H1 (cell line): Measurements from ENCODE around the gene SAFB2. TPM values are rescaled to one million over a fixed set of nuclear protein-coding genes. Genes with fewer than 3 reads are reported as not detected.

ENCODE experiments used
- BRCA1 ChIP-seq: IDR thresholded peaks from 2 replicates; pipeline ENCODE4 v1.6.1; 2012; ENCODE audit warnings: low read depth, low read length, improper control_type of control experiment
- CHD2 ChIP-seq: IDR thresholded peaks from 2 replicates; pipeline ENCODE4 v1.6.1; 2012; ENCODE audit warnings: low read length, improper control_type of control experiment
- JUN ChIP-seq: IDR thresholded peaks from 2 replicates; pipeline ENCODE4 v1.6.1; 2011; ENCODE audit warnings: low read depth, mild to moderate bottlenecking, improper control_type of control experiment, low read length
- KDM5A ChIP-seq: fragments of 200-600 bp; IDR thresholded peaks from 2 replicates; pipeline ENCODE4 v1.7.1; 2012; ENCODE audit warnings: mild to moderate bottlenecking, low read length, inconsistent platforms, mixed read lengths
- MAFK ChIP-seq: IDR thresholded peaks from 2 replicates; pipeline ENCODE4 v1.6.1; 2012; ENCODE audit warnings: low read depth, mild to moderate bottlenecking, improper control_type of control experiment, low read length
- PHF8 ChIP-seq: fragments of 200-600 bp; sonication (generic); conservative IDR thresholded peaks from 2 replicates; pipeline ENCODE4 v1.7.1; 2012; ENCODE audit warnings: low read depth, mild to moderate bottlenecking, inconsistent platforms, low read length, moderate library complexity
- RNF2 ChIP-seq: fragments of 200-900, 300-1000 bp; sonication (generic); IDR thresholded peaks from 2 replicates; pipeline ENCODE4 v1.7.1; 2016; ENCODE audit warnings: borderline replicate concordance, low read depth, mild to moderate bottlenecking, antibody characterized with exemption, low read length; ENCODE audit not compliant: poor library complexity, severe bottlenecking; ENCODE audit errors: missing control alignments
- polyA plus RNA-seq, 7 experiments: library from polyadenylated mRNA; depleted of rRNA in 3 of 7; stranded (reverse) in 5 of 7; unstranded in 2 of 7; fragments of >200 nt in 5 of 7; fragments of 200-250 nt in 2 of 7; gene quantifications; 1 replicate in 5 of 7; 2 replicates in 1 of 7; 4 replicates in 1 of 7; pipeline versions ENCODE4 v1.2.1 to v1.2.3, GENCODE V29; 2011 to 2013; ENCODE audit warnings: missing spikeins in 2 of 7, mixed read lengths in 2 of 7
- total RNA-seq: library from RNA; stranded (reverse); fragmentation: NEBNext Ultra II Directional; extraction: Animal tissue kit (Norgen Biotek cat#: 25700); gene quantifications from 2 replicates; pipeline ENCODE4 v1.2.1, GENCODE V29; 2021
- TF ChIP-seq, protein P1 (sequence below): fragments of 300-600 bp; sonication (generic); IDR thresholded peaks from 2 replicates; pipeline ENCODE4 v1.7.1; 2012; ENCODE audit warnings: low read length, moderate library complexity, mild to moderate bottlenecking, inconsistent platforms; ENCODE audit not compliant: insufficient replicate concordance

SAFB2 gene
- total and polyA plus RNA-seq, 2 of the 8 experiments (the other 6 are each of a cell fraction or from before 2014, with no cell fraction given) = 14.8 to 63.8 TPM

- TF ChIP-seq, protein P1, sequence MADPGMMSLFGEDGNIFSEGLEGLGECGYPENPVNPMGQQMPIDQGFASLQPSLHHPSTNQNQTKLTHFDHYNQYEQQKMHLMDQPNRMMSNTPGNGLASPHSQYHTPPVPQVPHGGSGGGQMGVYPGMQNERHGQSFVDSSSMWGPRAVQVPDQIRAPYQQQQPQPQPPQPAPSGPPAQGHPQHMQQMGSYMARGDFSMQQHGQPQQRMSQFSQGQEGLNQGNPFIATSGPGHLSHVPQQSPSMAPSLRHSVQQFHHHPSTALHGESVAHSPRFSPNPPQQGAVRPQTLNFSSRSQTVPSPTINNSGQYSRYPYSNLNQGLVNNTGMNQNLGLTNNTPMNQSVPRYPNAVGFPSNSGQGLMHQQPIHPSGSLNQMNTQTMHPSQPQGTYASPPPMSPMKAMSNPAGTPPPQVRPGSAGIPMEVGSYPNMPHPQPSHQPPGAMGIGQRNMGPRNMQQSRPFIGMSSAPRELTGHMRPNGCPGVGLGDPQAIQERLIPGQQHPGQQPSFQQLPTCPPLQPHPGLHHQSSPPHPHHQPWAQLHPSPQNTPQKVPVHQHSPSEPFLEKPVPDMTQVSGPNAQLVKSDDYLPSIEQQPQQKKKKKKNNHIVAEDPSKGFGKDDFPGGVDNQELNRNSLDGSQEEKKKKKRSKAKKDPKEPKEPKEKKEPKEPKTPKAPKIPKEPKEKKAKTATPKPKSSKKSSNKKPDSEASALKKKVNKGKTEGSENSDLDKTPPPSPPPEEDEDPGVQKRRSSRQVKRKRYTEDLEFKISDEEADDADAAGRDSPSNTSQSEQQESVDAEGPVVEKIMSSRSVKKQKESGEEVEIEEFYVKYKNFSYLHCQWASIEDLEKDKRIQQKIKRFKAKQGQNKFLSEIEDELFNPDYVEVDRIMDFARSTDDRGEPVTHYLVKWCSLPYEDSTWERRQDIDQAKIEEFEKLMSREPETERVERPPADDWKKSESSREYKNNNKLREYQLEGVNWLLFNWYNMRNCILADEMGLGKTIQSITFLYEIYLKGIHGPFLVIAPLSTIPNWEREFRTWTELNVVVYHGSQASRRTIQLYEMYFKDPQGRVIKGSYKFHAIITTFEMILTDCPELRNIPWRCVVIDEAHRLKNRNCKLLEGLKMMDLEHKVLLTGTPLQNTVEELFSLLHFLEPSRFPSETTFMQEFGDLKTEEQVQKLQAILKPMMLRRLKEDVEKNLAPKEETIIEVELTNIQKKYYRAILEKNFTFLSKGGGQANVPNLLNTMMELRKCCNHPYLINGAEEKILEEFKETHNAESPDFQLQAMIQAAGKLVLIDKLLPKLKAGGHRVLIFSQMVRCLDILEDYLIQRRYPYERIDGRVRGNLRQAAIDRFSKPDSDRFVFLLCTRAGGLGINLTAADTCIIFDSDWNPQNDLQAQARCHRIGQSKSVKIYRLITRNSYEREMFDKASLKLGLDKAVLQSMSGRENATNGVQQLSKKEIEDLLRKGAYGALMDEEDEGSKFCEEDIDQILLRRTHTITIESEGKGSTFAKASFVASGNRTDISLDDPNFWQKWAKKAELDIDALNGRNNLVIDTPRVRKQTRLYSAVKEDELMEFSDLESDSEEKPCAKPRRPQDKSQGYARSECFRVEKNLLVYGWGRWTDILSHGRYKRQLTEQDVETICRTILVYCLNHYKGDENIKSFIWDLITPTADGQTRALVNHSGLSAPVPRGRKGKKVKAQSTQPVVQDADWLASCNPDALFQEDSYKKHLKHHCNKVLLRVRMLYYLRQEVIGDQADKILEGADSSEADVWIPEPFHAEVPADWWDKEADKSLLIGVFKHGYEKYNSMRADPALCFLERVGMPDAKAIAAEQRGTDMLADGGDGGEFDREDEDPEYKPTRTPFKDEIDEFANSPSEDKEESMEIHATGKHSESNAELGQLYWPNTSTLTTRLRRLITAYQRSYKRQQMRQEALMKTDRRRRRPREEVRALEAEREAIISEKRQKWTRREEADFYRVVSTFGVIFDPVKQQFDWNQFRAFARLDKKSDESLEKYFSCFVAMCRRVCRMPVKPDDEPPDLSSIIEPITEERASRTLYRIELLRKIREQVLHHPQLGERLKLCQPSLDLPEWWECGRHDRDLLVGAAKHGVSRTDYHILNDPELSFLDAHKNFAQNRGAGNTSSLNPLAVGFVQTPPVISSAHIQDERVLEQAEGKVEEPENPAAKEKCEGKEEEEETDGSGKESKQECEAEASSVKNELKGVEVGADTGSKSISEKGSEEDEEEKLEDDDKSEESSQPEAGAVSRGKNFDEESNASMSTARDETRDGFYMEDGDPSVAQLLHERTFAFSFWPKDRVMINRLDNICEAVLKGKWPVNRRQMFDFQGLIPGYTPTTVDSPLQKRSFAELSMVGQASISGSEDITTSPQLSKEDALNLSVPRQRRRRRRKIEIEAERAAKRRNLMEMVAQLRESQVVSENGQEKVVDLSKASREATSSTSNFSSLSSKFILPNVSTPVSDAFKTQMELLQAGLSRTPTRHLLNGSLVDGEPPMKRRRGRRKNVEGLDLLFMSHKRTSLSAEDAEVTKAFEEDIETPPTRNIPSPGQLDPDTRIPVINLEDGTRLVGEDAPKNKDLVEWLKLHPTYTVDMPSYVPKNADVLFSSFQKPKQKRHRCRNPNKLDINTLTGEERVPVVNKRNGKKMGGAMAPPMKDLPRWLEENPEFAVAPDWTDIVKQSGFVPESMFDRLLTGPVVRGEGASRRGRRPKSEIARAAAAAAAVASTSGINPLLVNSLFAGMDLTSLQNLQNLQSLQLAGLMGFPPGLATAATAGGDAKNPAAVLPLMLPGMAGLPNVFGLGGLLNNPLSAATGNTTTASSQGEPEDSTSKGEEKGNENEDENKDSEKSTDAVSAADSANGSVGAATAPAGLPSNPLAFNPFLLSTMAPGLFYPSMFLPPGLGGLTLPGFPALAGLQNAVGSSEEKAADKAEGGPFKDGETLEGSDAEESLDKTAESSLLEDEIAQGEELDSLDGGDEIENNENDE = no peak
- TF ChIP-seq BRCA1 (no peak), JUN (no peak), PHF8 (no peak), RNF2 (no peak), CHD2 (no peak), MAFK (no peak), KDM5A (no peak)
Observed at GRCh38 chr19:5592531-5593342, 29.8 kb downstream of the SAFB2 start (continued).
